Occipital lobe (tissue), 2 donors: ENCODE measurements around the gene CYP4A22. TPM values are rescaled to one million over a fixed set of nuclear protein-coding genes. Genes with fewer than 3 reads are reported as not detected.
"Not testable (repeated sequence)": the region's sequence is repeated elsewhere in the genome, so short reads cannot be mapped to it uniquely, and the experiment has no call there.

Experiments used
- DNase-seq: peaks from one replicate; lab custom pipeline; 2025; lab: John Stamatoyannopoulos, UW
- total RNA-seq: library from RNA; depleted of rRNA; stranded (reverse); fragments of >200 nt; gene quantifications from one replicate; pipeline ENCODE4 v1.2.3, GENCODE V29; 2014

CYP4A22 gene, protein sequence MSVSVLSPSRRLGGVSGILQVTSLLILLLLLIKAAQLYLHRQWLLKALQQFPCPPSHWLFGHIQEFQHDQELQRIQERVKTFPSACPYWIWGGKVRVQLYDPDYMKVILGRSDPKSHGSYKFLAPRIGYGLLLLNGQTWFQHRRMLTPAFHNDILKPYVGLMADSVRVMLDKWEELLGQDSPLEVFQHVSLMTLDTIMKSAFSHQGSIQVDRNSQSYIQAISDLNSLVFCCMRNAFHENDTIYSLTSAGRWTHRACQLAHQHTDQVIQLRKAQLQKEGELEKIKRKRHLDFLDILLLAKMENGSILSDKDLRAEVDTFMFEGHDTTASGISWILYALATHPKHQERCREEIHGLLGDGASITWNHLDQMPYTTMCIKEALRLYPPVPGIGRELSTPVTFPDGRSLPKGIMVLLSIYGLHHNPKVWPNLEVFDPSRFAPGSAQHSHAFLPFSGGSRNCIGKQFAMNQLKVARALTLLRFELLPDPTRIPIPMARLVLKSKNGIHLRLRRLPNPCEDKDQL
- total RNA-seq: not detected

DNA sequence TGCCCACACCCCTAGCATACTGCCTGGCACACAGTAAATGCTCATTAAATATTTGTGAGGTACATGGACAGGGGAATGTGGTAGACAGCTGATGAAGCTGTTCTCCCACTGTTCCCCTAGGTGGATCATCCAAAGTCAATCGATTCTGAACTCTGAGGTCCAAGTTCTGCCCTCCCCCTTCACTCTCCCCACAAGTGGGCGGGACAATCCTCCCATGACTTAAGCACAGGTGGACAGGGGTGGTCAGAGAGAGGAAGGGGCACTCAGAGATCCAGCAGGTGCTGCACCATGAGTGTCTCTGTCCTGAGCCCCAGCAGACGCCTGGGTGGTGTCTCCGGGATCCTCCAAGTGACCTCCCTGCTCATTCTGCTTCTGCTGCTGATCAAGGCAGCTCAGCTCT is at the start of gene CYP4A22:
CYP4A22 (plus strand) TSS at position 244 of the 400 bp plus-strand sequence; CDS start at position 289, 45 bp downstream.
- DNase-seq: no peak

DNA sequence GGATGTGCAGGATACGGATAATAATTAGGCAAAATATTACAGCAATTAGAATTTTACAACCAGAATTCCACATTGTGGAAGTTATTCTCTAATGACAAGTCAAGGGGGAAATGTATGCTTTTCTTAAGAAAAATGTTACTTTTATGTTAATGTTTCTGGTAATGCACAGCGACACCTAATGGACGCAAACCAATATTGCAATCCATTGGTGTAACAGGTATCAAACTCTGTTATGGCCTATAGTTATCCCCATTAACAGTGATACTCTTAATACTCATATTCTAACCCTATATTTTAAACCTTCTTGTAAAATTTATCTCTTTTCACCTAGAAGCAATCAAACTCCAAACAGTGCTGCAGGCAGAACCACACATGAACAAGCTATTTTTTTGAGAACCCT is 47.9 kb upstream of the CYP4A22 start:
- not testable (repeated sequence) for DNase-seq

DNA sequence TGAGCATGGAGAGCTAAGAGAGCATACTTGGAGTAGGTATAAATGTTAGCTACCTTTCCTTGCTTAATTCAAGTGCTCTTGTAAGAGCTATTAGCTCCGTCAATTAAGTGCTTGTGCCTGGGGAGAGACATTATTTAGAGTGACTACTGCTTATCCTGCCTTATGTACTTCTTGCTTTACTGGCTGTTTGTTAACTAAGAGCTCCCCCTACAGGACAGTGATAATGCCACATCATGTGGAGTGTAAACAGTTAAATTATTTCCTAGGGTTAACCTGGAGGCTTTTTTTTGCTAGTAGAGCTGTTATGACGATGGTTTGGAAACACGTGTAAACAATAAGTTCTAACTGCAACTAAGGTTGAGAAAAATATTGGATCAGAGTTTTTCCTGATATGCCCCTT is 45.8 kb upstream of the CYP4A22 start:
- not testable (repeated sequence) for DNase-seq

DNA sequence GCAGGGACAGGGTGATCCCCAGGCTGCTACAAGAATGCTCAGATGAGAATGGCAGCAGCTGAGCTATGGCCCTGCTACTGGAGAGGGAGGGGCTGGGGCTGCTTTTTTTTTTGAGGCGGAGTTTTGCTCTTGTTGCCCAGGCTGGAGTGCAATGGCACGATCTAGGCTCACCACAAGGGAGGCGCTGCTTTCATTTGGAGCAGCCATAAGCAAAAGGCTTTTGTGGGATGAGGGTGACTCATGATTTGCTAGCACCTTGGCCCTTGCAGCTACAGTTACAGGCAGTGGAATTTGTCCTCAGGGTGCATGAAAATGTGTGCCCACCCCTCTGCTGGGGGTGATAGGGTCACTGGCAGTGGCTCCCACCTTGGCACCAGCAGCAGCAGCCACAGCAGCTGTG is 32.4 kb upstream of the CYP4A22 start:
- DNase-seq: no peak

DNA sequence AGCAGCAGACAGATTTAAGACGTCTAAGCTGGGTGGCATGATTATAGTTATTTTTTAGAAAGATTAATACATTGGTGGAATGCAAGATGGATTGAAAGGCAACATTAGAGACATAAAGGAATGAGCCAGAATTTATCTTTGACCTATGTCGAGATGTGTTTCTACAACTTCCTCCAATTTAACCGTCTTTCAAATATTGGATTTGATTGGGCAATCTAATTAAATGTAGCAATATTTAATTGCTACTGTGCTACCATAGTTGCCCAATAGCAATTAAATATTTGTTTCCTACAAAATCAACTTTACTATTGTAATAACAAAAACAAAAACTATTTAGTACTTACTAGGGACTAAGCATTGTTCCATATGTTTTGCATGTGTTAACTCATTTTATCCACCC is 30.4 kb upstream of the CYP4A22 start:
- no peak for DNase-seq

DNA sequence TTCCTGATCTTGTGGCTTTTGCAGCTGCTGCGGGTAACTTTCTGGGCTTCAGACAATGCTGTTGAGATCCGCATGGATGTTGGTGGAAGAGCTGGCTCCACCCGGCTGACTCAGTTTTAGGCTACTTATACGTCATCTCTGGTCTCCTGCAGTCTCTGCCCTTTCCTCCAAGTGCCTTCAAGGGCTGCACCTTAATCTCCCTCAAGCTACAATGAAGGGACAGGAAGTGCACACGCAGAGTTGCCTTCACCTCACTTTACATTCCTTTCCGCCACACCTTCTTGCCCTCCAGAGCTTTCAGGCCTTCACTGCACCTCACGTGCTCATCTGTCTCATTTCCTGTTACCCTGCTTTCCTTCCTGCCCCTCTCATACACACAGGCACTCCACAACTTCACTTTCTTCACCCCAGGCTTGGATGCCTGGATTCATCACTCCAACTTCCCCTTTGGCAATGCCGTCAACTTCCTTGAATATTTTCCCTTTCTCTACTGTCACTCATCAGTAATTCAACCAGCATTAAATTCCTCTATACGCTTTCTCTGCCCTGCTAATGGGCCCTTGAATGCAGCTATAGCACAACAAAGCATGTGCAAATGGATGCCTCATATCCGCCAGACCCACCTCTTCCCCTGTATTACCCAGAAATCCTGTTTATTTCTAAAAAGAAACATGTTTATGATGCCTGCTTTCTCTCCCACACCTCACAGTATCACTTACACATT is 29.2 kb upstream of the CYP4A22 start:
- DNase-seq: not testable (repeated sequence)

DNA sequence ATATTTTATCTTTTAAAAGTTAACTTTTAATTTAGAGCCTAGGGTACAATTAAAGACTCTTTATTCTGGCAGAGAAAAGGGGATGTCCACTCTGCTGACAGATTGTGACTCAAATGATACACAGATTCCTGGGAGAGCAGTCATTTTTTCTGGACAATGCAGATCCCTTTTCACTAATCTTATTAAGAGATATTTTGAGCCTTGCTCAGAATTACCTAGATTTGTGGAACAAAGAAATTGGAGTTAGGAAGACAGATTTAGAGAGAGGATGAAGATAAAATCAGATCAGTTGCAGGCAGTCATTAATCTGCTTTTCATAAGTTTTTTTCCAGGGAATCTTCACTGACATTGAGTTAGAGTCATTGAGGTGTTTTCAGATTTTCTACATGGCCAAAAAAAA is 27.8 kb upstream of the CYP4A22 start:
- DNase-seq: not testable (repeated sequence)

DNA sequence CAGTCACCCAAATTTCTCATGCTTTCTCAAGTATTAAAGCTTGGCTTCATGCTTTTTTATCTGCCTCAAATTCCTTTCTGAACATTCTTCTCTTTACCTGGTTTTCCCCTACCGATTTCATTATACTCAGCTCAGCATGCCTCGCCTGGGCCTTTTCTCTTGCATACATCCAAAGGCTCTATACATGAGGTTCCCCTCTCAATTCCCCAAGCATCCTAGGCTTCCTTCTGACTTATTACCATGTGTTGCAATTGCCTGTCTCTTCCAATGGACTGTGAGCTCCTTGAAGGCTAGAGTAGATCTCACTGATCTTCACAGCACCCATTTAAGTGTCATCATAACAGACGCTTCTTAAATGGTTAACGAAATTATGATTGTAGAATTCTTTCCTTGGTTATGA is 24.1 kb upstream of the CYP4A22 start:
- no peak for DNase-seq

DNA sequence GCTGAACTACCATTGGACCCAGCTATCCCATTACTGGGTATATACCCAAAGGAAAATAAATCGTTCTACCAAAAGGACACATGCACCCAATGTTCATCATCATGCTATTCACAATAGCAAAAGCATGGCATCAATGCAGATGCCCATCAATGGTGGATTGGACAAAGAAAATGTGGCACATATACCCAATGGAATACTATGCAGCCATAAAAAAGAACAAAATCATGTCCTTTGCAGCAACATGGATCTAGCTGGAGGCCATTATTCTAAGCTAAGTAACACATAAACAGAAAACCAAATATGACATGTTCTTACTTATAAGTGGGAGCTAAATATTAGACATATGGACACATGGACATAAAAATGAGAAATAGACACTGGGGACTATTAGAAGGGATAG is 16.2 kb upstream of the CYP4A22 start:
- DNase-seq: not testable (repeated sequence)

DNA sequence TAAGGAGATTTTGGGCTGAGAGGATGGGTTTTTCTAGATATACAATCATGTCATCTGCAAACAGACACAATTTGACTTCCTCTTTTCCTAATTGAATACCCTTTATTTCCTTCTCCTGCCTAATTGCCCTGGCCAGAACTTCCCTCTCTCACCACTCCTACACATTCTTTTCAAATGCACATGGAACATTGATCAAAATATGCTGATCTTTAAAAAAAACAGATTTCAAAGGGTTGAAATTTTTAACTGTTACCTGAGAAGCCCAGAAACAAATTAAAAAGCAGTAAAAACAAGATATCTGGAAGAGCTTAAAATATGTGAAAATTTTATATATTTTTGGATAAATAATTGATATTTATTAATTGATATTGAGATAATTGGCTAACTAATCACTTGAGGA is 12.4 kb upstream of the CYP4A22 start:
- not testable (repeated sequence) for DNase-seq

DNA sequence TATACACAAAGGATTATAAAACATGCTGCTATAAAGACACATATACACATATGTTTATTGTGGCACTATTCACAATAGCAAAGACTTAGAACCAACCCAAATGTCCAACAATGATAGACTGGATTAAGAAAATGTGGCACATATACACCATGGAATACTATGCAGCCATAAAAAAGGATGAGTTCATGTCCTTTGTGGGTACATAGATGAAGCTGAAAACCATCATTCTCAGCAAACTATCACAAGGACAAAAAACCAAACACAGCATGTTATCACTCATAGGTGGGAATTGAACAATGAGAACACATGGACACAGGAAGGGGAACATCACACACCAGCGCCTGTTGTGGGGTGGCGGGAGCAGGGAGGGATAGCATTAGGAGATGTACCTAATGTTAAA is 10.2 kb upstream of the CYP4A22 start:
- not testable (repeated sequence) for DNase-seq

DNA sequence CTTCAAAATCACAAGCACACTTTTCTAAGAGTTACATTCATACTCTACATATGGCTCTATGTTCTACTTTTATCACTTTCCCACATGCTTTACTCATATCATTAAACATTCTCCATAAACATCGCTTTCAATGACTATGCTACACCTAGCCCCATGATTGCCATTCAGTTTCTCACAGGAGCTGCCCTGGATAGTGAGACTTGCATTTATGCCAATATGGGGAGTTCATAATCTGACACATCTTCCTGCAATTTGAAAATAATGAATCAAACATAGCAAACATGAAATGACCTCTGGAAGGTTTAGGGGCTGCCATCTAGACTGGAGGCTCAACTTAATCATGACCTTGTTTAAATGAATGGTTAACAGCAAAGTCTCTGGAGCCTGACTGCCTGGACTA is 9.0 kb upstream of the CYP4A22 start:
- DNase-seq: no peak

DNA sequence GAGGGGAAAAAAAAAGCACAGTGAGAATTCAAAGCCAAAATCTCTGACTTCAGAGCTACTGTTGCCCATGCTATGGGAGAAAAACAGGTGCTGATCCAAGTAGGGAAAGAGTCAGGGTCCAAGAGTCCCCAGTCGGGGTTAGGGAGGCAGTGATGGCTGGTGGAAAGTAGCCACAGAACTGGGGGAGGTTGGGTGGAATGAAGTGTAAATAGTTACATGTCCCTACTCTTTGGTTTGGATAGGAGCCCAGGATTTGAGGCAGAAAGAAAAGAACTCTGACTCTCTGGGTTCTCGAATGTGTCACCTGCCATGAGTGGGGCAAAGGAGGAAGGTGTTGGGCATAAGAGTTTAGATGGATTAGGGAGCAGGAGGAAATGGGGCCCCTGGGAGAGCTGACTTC is 8.4 kb upstream of the CYP4A22 start:
- DNase-seq: not testable (repeated sequence)

DNA sequence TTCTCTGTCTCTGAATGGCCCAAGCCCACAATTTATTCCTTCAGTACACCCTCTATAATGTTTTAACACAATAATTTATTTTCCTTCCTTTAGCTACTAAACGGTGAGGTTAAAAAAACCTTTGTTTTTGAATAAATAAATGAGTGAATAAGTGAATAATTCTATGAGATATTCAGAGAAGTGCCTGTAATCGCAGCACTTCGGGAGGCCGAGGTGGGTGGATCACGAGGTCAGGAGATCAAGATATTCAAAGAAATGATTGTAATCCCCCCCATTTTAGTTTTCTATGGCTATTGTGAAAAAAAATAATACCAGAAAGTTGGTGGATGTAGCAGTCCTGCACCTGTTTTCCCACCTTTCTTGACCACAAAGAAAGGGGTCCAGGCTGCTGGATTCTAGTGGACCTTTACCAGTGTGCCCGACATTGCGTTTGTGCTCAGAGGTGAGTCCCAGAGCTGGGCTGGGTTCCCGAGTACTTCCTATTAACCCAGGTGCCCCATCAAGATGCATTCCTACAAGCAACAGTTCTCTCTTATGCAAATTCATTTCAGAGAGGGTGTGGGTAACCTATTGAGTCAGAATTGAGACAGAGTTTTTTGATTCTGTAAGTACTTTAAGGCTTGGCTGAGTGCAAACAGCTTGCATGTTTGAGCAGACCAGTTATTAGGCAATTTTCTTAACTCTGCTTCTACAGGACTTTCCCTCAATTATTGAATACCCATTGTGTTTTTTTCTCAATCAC is 7.6 kb upstream of the CYP4A22 start:
- not testable (repeated sequence) for DNase-seq

DNA sequence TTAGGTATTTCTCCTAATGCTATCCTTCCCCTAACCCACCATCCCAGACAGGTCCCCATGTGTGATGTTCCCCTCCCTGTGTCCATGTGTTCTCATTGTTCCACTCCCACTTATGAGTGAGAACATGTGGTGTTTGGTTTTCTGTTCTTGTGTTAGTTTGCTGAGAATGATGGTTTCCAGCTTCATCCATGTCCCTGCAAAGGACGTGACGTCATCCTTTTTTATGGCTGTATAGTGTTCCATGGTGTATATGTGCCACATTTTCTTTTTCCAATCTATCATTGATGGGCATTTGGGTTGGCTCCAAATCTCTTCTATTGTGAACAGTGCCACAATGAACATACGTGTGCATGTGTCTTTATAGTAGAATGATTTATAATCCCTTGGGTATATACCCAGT is 4.6 kb upstream of the CYP4A22 start:
- DNase-seq: not testable (repeated sequence)

DNA sequence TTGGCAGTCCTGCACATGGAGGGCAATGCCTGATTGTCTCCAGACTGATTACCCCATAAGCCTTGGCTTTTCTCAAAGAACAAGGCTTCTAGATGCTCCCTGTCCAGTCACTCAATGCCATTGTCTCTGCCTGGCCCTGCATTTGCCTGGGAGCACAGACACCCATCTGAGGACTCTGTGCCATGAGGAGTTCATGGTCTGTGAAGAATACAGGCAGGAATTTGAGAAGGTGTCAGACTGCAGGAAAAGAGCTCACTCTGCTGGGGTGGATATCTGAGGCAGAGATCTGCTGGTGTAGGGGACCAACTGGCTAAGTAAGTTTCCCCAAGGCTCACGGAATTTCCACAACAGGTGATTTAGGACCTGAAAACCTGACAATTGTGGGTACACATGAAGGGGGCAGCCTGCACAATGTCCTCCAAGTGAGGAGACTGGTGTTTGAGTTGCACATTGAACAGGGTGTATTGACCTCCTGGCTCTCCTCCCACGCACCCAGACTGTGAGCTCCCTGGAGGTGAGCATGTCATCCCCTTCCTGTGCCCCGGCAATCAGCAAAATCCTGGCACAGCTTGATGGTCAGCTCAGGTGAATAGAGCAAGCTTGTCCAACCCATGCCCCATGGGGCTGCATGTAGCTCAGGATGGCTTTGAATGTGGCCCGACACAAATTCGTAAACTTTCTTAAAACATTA is 829 bp downstream of the CYP4A22 start:
- DNase-seq: no peak

DNA sequence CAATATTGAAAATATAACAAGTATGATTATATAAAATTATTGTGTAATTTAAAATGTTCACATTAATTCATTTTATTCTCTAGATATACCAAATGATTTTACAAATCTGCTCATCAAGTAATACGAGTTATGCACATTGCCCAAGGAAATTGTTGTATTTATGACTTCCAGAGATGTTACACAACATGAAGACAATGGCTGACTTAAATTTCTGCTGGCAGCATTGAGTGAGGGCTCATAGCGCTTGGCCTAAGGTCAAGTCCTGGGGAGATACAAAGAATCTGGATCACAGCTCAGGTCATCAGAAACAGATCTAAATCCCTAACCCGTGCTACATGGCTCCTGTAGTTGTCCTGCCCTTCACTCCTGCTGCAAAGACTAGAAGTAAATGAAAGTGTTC is 3.1 kb downstream of the CYP4A22 start:
- DNase-seq: not testable (repeated sequence)

DNA sequence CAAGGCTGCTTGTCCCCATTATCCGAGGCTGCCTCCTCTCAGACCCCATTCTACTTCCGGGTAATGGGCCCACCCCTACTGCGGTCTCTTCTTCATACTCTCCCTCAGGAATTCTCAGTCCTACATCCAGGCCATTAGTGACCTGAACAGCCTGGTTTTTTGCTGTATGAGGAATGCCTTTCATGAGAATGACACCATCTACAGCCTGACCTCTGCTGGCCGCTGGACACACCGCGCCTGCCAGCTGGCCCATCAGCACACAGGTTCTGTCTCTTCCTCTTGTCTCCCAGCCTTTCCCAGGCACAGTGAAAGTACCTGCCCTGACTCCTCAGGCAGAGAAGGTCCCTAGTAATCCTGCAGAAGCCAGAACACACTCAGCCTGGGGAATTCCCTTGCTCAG is 6.4 kb downstream of the CYP4A22 start:
- not testable (repeated sequence) for DNase-seq

DNA sequence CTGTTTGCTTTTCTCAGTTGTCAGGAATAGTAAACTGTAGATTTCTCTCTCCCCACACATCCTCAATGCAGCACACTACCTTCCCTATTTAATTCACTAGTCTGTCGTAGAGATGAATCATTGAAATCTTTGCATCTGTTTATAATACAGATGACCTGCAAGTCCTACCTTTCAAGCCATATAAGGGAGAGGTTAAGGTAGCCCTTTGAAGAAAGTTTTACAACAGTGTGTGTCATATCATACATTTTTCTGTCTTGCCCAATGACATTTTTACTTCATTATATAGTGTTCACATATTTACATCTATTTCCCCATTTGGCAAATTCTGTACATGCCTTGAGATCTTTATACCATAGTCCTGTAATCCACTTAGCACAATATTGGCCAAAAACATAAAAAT is 9.3 kb downstream of the CYP4A22 start:
- not testable (repeated sequence) for DNase-seq

DNA sequence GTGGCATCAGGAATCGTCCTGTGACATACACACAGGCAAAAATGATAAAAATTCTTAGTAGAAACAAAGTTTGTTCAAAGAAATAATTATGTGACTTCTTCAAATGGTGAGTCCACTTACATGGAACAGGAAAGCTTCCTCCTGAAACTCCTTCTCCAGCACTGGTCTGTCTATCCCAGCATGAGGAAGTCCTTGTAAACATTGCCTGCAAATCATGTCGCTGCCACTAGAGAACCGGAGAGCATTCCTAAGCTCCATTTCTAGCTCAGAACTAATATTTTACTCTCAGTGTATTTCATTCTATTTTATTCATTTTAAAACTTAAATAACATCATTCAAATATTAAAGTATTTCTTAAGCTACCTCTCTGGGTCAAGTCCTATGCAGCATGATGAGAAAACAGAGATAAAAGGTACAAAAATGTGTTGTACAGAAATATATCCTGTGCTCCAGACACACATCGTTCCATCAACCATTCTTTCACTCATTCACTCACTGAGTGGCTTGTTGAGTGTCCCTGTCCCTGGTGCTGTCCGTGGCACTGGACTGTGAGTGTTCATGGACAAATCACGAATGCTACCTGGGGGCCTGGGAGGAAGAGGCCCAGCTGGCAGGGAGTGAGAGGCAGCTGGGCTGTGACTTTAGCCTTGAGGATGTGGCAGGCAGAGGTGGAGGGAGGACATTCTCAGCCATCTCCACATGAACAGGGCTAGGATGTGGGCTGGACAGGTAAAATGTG is 10.0 kb downstream of the CYP4A22 start:
- DNase-seq: no peak
